Measurements from ENCODE around the gene BAIAP2. TPM values are rescaled to one million over a fixed set of nuclear protein-coding genes. Genes with fewer than 3 reads are reported as not detected.

Gene BAIAP2
- total and polyA plus RNA-seq, 2 donors (not counting 3 experiments of a cell fraction or from before 2014, with no cell fraction given): 12.3 to 18.6 TPM

- BruUV-seq (replicated peaks): no TSS peak
- H2AFZ ChIP-seq (ENCODE audit: low read depth, low read length): no peak overlapping the region
- H4K20me1 ChIP-seq (replicated peaks; ENCODE audit: control insufficient read depth, extremely low read depth, insufficient read depth, low read length): no peaks in the 10 kb centered on the region
- H3K4me3 ChIP-seq (replicated peaks in 1 of 3; ENCODE audit: insufficient read depth in 1 of 3, low read depth in 1 of 3, low read length in 3 of 3): no peak overlapping the region
- no peak overlapping the region for H3K9ac ChIP-seq (replicated peaks; ENCODE audit: extremely low read depth, insufficient read depth, low read length)
- H3K4me1 ChIP-seq (ENCODE audit: control insufficient read depth, extremely low read depth, insufficient read depth, low read length): peaks cover 2% of the 10 kb centered on the region
- intact Hi-C loops (cut with micrococcal nuclease) (loop anchor here (1.0 kb wide), 3 partner anchors 77 to 141 kb away; no protein-coding TSS in a partner anchor), dilution Hi-C loops (cut with MboI; ENCODE audit: extremely low pct_ligation_motif_present, low sequenced_read_pairs) (no loop called here)
- DNase-seq (ENCODE audit: low read depth, low spot score) (no peak), FAIRE-seq (no peak)
- CTCF ChIA-PET: interaction anchor here (3.7 to 3.8 kb wide), 2 partner anchors 77 to 113 kb away, joined by 44 to 59 read pairs; no protein-coding TSS in a partner anchor
- H3K9me3 ChIP-seq (replicated peaks; ENCODE audit: control insufficient read depth, insufficient read depth, low read length): no peaks in the 10 kb centered on the region
- TF ChIP-seq JUN (IDR thresholded peaks at IDR 0.05; ENCODE audit: borderline replicate concordance, insufficient read depth, insufficient read length, low read depth) (no peak), FOS (IDR thresholded peaks at IDR 0.05; ENCODE audit: borderline replicate concordance, insufficient read depth, low read length) (no peak), GATA2 (IDR thresholded peaks at IDR 0.05; ENCODE audit: insufficient read depth, insufficient read length, low read depth, low read length) (no peak), POLR2A (IDR thresholded peaks at IDR 0.05; ENCODE audit: low read depth, low read length) (no peak), CTCF (IDR thresholded peaks at IDR 0.05; ENCODE audit: extremely low read depth in 1 of 2, insufficient read depth in 1 of 2, low read depth in 1 of 2, low read length in 2 of 2) (no peak), POLR2AphosphoS5 (IDR thresholded peaks at IDR 0.05; ENCODE audit: insufficient read depth, low read depth, low read length) (no peak), EZH2 (IDR thresholded peaks at IDR 0.05; ENCODE audit: borderline replicate concordance, low read depth, low read length, severe bottlenecking) (no peak), MYC (IDR thresholded peaks at IDR 0.05; ENCODE audit: low read depth, low read length) (no peak), MAX (IDR thresholded peaks at IDR 0.05; ENCODE audit: insufficient read depth, insufficient read length) (no peak)
- no peaks in the 10 kb centered on the region for H3K27me3 ChIP-seq (ENCODE audit: control insufficient read depth in 2 of 2, insufficient read depth in 2 of 2, low read length in 2 of 2)
- H3K27ac ChIP-seq (ENCODE audit: insufficient read depth, low read depth, low read length): no peak overlapping the region
- no peaks in the 10 kb centered on the region for H3K36me3 ChIP-seq (ENCODE audit: control insufficient read depth in 2 of 2, extremely low read depth in 1 of 2, insufficient read depth in 2 of 2, low read length in 2 of 2)
- no peaks in the 10 kb centered on the region for H3K79me2 ChIP-seq (ENCODE audit: control insufficient read depth, insufficient read depth, low read length)
- no peak overlapping the region for H3K4me2 ChIP-seq (ENCODE audit: insufficient read depth, low read length)
- POLR2A ChIA-PET: no interaction called here
- no peaks in the 10 kb centered on the region for H3K9me1 ChIP-seq (replicated peaks; ENCODE audit: control insufficient read depth, extremely low read depth, insufficient read depth, low read length)
Measured at GRCh38 chr17:81100668-81101067, 65.7 kb downstream of the BAIAP2 start.

Measured in endothelial cell of umbilical vein (primary cell).